GM18511 (cell line): ENCODE measurements around the gene GFOD2.
A peak's percentile ranks its signal among the peaks of the same experiment; 100 is the strongest.

Experiments
- ATAC-seq: cut with Tn5 transposase; IDR thresholded peaks from one replicate; pipeline ENCODE4 v1.9.1; 2021; ENCODE audit warnings: mild to moderate bottlenecking, moderate library complexity; ENCODE audit not compliant: unreplicated experiment

Gene GFOD2

GRCh38 chr16:67733734-67734470 lies 14.8 kb upstream of the GFOD2 start:
- ATAC-seq, result no peak

DNA sequence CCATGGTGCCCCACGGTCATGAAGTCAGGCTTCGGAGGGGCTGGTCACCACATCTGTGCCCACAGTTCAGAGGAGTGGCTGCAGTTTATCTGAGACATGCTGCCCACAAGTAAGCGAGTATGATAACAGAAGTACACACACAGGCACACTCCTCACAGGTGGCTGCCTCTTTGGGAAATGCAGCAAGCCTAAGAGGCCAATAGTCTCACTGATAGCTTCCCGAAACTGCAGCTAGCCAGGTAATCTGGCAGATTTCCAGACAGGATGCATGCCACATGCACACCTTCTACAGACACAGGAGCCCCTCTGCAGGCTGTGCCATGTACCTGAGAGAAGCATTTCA lies 12.6 kb upstream of the GFOD2 start:
- no peak for ATAC-seq

- ATAC-seq, result no peak
Observed at GRCh38 chr16:67731071-67731752, 12.1 kb upstream of the GFOD2 start.

- ATAC-seq, result no peak
Observed at GRCh38 chr16:67730326-67730725, 11.2 kb upstream of the GFOD2 start.

DNA sequence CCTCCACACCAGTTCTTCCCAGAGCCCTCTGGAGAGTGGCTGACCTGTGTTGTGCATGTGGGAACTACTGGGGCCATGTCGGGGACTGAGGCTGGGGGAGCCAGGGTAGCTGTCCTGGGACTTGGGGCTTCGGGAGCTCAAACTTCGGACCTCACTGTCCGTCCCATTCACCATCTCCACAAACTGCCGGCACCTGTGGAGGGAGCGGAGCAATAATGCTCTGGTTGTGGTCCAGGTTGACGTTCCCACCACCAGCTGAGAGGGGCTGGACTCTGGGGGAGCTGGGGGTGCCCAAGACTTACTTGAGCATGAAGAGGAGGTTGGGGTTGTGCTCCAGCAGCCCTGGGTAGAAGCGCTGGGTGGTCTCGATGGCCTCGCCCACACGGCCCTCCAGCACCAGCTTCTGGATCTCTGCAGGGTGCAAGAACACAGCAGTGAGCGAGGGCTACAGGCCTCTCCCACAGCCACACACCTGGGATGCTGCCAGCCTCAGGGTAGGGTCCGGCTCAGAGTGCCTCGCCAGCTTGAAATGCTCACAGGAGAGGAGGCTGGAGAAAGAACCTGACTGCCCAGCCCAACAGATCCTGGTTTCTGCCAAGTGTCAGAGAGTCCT lies 10.6 kb upstream of the GFOD2 start:
- no peak for ATAC-seq

DNA sequence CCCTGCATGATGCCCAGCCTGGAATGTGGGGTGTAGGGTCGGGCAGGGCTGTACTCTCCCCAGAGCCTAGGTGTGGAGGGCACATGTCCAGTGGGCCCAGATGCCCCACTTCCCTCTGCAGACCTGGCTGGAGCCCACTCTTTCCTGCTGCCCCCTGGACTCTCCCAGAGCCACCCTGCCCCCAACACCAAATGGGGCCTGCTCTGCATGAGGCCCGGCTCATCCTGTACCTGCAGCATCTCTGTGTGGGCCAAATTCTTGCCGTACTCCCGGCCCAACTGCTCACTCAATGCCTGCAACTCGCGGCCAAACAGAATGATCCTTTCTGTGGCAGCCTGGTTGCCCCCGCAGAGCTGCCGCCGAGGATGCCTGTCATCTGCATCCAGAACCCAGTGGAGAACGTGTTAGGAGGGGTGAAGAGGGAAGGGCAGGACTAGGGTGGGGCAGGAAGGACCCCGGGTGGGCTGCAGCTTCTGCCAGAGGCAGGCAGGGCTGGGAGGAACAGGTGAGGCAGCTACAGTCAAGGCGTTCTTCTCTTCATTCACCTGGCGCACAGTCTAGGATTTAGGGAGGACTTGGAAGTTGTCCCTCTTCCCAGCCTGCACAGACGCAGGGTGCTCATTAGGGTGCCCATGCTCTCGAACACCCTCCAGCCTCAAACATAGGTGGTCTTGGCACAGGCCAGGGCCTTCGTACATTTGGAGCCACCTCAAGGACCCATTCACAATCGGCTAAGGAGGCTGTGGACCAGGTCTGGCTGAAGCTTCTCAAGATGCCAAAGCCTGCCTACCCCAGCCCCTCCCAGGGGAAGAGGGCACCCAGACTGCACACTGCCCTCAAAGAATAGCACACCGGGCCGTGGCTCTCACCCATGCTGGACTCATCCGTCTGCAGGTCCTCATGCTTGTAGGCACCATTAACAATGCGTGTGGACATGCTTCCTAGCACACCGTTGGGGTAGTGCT lies 8.7 kb upstream of the GFOD2 start:
- no peak for ATAC-seq

- ATAC-seq, result no peak
Observed at GRCh38 chr16:67726106-67727034, 7.3 kb upstream of the GFOD2 start.

GRCh38 chr16:67723911-67724305 lies 4.8 kb upstream of the GFOD2 start:
- no peak for ATAC-seq

GRCh38 chr16:67723151-67723910 lies 4.2 kb upstream of the GFOD2 start:
- ATAC-seq, result no peak

GRCh38 chr16:67720236-67720635 lies 1.1 kb upstream of the GFOD2 start:
- no peak for ATAC-seq

GRCh38 chr16:67719778-67720144 lies 645 bp upstream of the GFOD2 start:
- ATAC-seq, result no peak

DNA sequence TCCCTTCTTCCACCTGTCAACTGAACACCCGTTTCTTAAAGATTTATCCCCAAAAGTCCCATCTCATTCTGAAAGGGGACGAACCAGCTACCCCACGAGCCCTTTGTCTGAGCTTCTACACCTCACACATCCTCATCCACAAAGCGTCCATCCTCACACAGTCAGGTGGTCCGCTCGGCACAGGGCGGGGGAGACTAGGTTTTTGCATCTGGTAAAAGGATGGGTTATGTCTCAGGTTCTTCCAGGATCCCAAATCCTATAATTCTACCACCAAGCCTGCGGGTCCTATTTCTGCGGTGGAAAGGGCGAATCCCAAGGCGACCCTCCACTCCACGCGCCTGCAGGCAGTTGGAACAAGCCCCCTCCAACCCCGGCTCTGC lies 458 bp downstream of the GFOD2 start:
- peak; percentile 20 for ATAC-seq

DNA sequence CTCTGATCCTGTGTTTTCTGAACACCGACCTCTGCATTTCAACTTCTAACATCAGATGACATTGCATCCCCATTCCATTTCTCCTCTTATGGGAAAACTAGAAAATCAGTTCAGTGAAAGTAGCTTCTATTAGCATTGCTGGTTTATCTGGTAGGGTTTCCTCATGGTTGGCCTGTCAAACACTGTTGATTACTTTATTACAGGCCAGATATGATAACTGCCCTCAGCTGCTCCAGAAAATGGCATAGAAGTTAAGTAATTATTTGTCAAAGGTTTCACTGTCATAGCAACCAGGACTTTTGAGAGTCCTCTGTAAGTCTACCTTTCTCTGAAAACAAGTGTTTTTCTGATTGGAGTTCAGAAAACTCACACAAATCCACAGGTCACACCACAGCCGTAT lies 3.0 kb downstream of the GFOD2 start:
- ATAC-seq, result no peak

DNA sequence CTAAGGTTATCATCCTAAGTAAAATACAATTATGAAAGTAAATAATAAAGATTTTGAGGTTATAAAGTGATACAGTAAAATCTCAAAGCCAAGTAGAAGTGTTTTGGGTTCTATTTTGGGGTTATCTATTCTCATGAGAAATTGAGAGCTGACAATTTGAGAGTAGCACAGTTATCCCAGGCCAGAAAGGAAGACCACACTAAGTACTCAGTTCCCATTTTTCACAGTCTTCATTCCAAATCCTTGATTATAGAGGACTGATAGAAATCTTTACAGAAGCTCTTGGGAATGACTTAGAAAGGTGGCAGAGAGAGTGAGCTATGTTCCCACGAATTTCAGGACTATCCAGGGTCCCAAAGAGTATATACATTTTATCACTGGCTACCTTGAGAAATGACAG lies 4.6 kb downstream of the GFOD2 start:
- no peak for ATAC-seq

GRCh38 chr16:67713647-67714273 lies 5.4 kb downstream of the GFOD2 start:
- ATAC-seq, result no peak

DNA sequence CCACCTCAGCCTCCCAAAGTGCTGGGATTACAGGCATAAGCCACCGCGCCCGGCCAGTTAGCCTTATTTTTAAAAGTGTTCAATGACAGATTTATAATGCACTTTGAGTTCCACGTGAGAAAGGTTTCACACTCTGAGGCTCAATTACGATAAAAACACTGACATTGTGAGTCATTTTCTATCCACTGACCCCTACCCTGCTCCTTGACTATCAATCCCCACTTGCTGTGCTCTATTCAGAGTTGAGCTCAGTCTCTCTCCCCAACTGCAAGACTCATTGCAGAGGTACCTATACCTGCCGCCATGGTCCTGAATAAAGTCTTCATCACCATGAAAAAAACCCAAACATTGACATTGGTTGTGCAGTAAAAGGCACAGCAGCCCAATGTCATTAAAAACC lies 8.5 kb downstream of the GFOD2 start:
- no peak for ATAC-seq

GRCh38 chr16:67709050-67709449 lies 10.1 kb downstream of the GFOD2 start:
- no peak for ATAC-seq

DNA sequence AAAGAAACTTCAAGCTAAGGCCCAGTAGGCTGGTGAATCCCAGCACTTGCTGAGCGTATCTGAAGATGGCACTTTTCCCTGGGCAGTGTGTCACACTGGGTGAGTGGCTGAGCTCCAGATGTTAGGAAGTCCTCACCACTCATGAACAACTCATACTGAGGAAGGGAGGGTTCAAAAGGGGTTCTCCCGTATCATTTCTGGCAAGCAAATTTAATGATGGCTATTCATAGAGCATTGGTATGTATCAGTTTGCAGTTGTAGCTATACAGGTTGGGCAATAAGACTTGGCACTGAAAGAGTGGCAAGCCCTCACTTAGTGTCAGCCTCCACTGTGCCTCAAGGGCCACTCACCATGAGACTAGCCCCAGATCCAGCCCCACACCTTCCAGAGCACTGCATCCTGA lies 10.7 kb downstream of the GFOD2 start:
- no peak for ATAC-seq

DNA sequence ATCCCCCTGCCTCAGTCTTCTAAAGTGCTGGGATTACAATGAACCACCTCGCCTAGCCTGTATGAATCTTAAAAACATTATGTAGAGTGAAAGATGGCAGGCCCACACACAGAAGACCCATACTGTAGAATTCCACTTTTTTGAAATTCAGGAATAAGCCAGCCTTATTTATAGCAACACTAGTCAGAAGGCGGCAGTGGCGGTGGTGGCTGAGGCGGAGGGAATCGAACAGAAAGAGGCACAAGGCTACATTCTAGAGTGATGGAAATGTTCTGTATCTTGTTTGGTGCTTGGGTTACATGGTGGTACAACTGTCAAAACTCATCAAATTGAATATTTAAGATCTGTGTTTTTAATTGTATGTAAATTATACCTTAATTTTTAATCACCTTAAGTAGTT lies 11.3 kb downstream of the GFOD2 start:
- ATAC-seq, result no peak
